ENCODE results near the gene SLC39A3. TPM values are rescaled to one million over a fixed set of nuclear protein-coding genes. Genes with fewer than 3 reads are reported as not detected.

Gene SLC39A3
- total RNA-seq, 5 donors from 2014 or later (not counting 1 experiment from before 2014, with no cell fraction given), result 13.2 to 24.5 (median 19.6) TPM

GRCh38 chr19:2711172-2711874, 28.5 kb downstream of the SLC39A3 start:
- CTCF ChIA-PET, result no interaction called here
- Histone ChIP-seq H3K4me1 (ENCODE audit: control insufficient read depth in 1 of 2, extremely low read depth in 1 of 2, insufficient read depth in 2 of 2, low read length in 2 of 2) (peaks cover 4 to 13% of the 10 kb centered on the region in 2 experiments), H3K36me3 (ENCODE audit: control insufficient read depth in 2 of 2, extremely low read depth in 1 of 2, insufficient read depth in 1 of 2, low read length in 1 of 2) (peaks cover 0 to 4% of the 10 kb centered on the region in 2 donors), H3K4me3 (ENCODE audit: control insufficient read depth in 1 of 2, extremely low read depth in 1 of 2, low read length in 1 of 2) (no peak overlapping the region), H3K27me3 (replicated peaks in 1 of 2; ENCODE audit: control insufficient read depth in 2 of 2, extremely low read depth in 1 of 2, insufficient read depth in 2 of 2, low read length in 1 of 2) (peaks cover 0 to 33% of the 10 kb centered on the region in 2 experiments), H3K9me3 (no peaks in the 10 kb centered on the region), H3K27ac (ENCODE audit: low read length) (no peak overlapping the region)
- no peak for ATAC-seq (replicated peaks in 1 of 4)
- H3K4me1 Mint-ChIP-seq, result peaks cover 9 to 18% (median 17%) of the 10 kb centered on the region in 3 donors
- H3K27me3 Mint-ChIP-seq, result peaks cover 0 to 14% of the 10 kb centered on the region in 2 donors
- DNase-seq, result no peak
- peak overlapping the region in 1 of 2 donors; percentile 52 for H3K27ac Mint-ChIP-seq
- H3K36me3 Mint-ChIP-seq, result peaks cover 6% of the 10 kb centered on the region
- peaks cover 2 to 11% (median 3%) of the 10 kb centered on the region in 3 donors for H3K9me3 Mint-ChIP-seq
- POLR2A ChIA-PET, result no interaction called here
- H3K4me3 Mint-ChIP-seq, result peak overlapping the region in 1 of 3 donors; percentile 19
- WGBS (ENCODE audit: insufficient coverage), result 75% methylated on average over 16 of the region's 17 CpGs

- Histone ChIP-seq H3K4me3 (ENCODE audit: control insufficient read depth in 1 of 2, extremely low read depth in 1 of 2, low read length in 1 of 2) (no peak overlapping the region), H3K27ac (ENCODE audit: low read length) (no peak overlapping the region), H3K9me3 (no peaks in the 10 kb centered on the region), H3K27me3 (replicated peaks in 1 of 2; ENCODE audit: control insufficient read depth in 2 of 2, extremely low read depth in 1 of 2, insufficient read depth in 2 of 2, low read length in 1 of 2) (peaks cover 0 to 12% of the 10 kb centered on the region in 2 experiments), H3K4me1 (ENCODE audit: control insufficient read depth in 1 of 2, extremely low read depth in 1 of 2, insufficient read depth in 2 of 2, low read length in 2 of 2) (peaks cover 6 to 29% of the 10 kb centered on the region in 2 experiments), H3K36me3 (ENCODE audit: control insufficient read depth in 2 of 2, extremely low read depth in 1 of 2, insufficient read depth in 1 of 2, low read length in 1 of 2) (no peaks in the 10 kb centered on the region)
- CTCF ChIA-PET, result no interaction called here
- Mint-ChIP-seq H3K27ac (no peak overlapping the region), H3K36me3 (no peaks in the 10 kb centered on the region), H3K4me1 (peaks cover 14 to 22% (median 17%) of the 10 kb centered on the region in 3 donors), H3K27me3 (peaks cover 0 to 2% of the 10 kb centered on the region in 2 donors), H3K9me3 (no peaks in the 10 kb centered on the region), H3K4me3 (no peak overlapping the region)
- no peak for ATAC-seq (replicated peaks in 1 of 4)
- POLR2A ChIA-PET, result no interaction called here
- 100% methylated on average over 2 of the region's 5 CpGs for WGBS (ENCODE audit: insufficient coverage)
- DNase-seq, result no peak
These were observed 33.6 kb downstream of the SLC39A3 start for GRCh38 chr19:2706251-2706650.

DNA sequence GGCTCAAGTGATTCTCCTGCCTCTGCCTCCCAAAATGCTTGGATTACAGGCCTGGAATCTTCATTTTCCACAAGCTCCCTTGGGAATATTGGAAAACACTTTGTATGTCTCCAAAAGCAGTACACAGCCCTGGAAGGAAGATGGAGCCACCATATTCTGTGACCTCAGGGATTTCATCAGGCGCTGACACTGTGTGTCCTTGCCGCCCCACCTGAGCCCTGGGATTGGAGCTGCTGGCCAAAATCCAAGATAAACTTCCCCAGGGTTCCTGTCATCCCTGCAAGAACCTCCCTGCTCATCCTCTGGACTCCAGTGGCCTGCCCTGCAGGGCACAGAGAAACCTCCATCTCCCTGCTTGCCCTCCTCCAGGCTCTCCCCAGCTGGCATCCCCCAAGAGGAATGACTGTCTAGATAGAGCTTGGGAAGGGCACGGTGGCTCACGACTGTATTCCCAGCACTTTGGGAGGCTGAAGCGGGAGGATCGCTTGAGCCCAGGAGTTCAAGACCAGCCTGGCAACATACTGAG, 36.1 kb downstream of the SLC39A3 start:
- H3K4me3 ChIP-seq (ENCODE audit: control insufficient read depth in 1 of 2, extremely low read depth in 1 of 2, low read length in 1 of 2), result no peak overlapping the region
- H3K27ac Mint-ChIP-seq, result no peak overlapping the region
- H3K27ac ChIP-seq (ENCODE audit: low read length), result no peak overlapping the region
- no peaks in the 10 kb centered on the region for H3K36me3 Mint-ChIP-seq
- POLR2A ChIA-PET, result interaction anchor here in 1 of 2 donors (0.6 kb wide), 1 partner anchor 461 kb away, joined by 3 read pairs; no protein-coding TSS in a partner anchor
- no peaks in the 10 kb centered on the region for H3K9me3 ChIP-seq
- no peak for DNase-seq
- H3K9me3 Mint-ChIP-seq, result no peaks in the 10 kb centered on the region
- no peak for ATAC-seq (replicated peaks in 1 of 4)
- H3K4me3 Mint-ChIP-seq, result peak overlapping the region in 1 of 3 donors; percentile 78
- CTCF ChIA-PET, result no interaction called here
- H3K36me3 ChIP-seq (ENCODE audit: control insufficient read depth in 2 of 2, extremely low read depth in 1 of 2, insufficient read depth in 1 of 2, low read length in 1 of 2), result no peaks in the 10 kb centered on the region
- WGBS (ENCODE audit: insufficient coverage), result 90% methylated on average over 2 of the region's 6 CpGs
- peaks cover 3 to 26% of the 10 kb centered on the region in 2 experiments for H3K4me1 ChIP-seq (ENCODE audit: control insufficient read depth in 1 of 2, extremely low read depth in 1 of 2, insufficient read depth in 2 of 2, low read length in 2 of 2)
- no peaks in the 10 kb centered on the region for H3K27me3 Mint-ChIP-seq
- peaks cover 27 to 31% (median 31%) of the 10 kb centered on the region in 3 donors for H3K4me1 Mint-ChIP-seq
- peaks cover 0 to 3% of the 10 kb centered on the region in 2 experiments for H3K27me3 ChIP-seq (replicated peaks in 1 of 2; ENCODE audit: control insufficient read depth in 2 of 2, extremely low read depth in 1 of 2, insufficient read depth in 2 of 2, low read length in 1 of 2)

- ChIA-PET POLR2A (no interaction called here), CTCF (no interaction called here)
- Histone ChIP-seq H3K27ac (ENCODE audit: low read length) (no peak overlapping the region), H3K36me3 (ENCODE audit: control insufficient read depth in 2 of 2, extremely low read depth in 1 of 2, insufficient read depth in 1 of 2, low read length in 1 of 2) (no peaks in the 10 kb centered on the region), H3K4me3 (ENCODE audit: control insufficient read depth in 1 of 2, extremely low read depth in 1 of 2, low read length in 1 of 2) (peak overlapping the region in 1 of 2 donors; percentile 39), H3K27me3 (replicated peaks in 1 of 2; ENCODE audit: control insufficient read depth in 2 of 2, extremely low read depth in 1 of 2, insufficient read depth in 2 of 2, low read length in 1 of 2) (peaks cover 0 to 3% of the 10 kb centered on the region in 2 experiments), H3K4me1 (ENCODE audit: control insufficient read depth in 1 of 2, extremely low read depth in 1 of 2, insufficient read depth in 2 of 2, low read length in 2 of 2) (peaks cover 6 to 26% of the 10 kb centered on the region in 2 experiments), H3K9me3 (no peaks in the 10 kb centered on the region)
- Mint-ChIP-seq H3K9me3 (no peaks in the 10 kb centered on the region), H3K27ac (peak overlapping the region in 1 of 2 donors; percentile 82), H3K36me3 (no peaks in the 10 kb centered on the region), H3K27me3 (no peaks in the 10 kb centered on the region), H3K4me1 (peaks cover 31 to 36% (median 35%) of the 10 kb centered on the region in 3 donors), H3K4me3 (peak overlapping the region; percentile 62 to 78 (median 75))
- ATAC-seq (replicated peaks in 1 of 4) (no peak), DNase-seq (no peak)
- 86% methylated on average over 4 of the region's 5 CpGs for WGBS (ENCODE audit: insufficient coverage)
These were observed 36.8 kb downstream of the SLC39A3 start for GRCh38 chr19:2703077-2703437.

DNA sequence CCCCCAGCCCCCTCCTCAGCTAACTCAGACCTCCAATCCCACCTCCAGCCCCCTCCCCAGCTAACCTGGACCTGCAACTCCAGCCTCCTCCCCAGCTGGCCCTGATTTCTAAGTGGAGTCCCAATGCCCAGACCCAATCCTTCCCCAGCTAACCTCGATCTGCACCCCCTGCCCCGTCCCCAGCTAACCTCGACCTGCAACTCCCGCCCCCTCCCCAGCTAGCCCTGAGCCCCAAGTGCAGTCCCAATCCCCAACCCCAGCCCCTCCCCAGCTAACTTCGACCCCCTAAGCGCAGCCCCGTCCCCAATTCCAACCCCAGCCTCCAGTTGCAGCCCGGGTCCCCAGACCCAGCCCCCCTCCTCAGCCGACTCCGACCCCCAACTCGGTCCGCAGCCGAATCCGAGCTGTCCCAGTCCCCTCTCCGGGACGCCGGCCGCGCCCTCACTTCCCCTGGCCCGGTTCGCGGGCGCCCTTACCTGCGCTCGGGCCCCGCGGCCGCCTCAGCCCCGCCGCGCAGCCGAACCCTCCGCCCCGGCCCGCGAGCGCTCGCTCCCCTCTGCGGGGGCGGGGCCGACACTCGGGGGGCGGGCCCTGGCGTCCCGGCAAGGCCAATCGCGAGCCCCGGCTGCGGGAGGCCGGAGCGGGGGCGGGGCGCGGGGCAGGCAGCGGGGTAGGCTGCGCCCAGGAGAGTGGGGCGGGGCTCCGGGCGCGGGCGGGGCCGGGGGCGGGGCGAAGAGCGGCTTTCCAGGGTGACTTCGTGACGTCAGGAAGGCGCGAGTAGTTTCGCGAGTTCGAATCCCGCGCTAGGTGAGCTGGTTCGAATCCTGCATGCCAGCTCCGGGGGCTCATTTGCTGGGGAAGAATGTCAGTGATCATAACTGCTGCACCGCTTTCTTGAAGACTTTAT, 37.4 kb downstream of the SLC39A3 start, which contains the start of gene GNG7:
TSS of gene GNG7 (minus strand) at position 525 of the 907 bp plus-strand sequence. CDS start 182,006 bp downstream, outside the sequence.
- Histone ChIP-seq H3K27ac (ENCODE audit: low read length) (no peak within 1 kb of the TSS), H3K27me3 (replicated peaks in 1 of 2; ENCODE audit: control insufficient read depth in 2 of 2, extremely low read depth in 1 of 2, insufficient read depth in 2 of 2, low read length in 1 of 2) (peaks cover 0 to 3% of the 10 kb centered on the region in 2 experiments), H3K9me3 (no peaks in the 10 kb centered on the region), H3K36me3 (ENCODE audit: control insufficient read depth in 2 of 2, extremely low read depth in 1 of 2, insufficient read depth in 1 of 2, low read length in 1 of 2) (no peaks in the 10 kb centered on the region), H3K4me3 (ENCODE audit: control insufficient read depth in 1 of 2, extremely low read depth in 1 of 2, low read length in 1 of 2) (peak within 1 kb of the TSS; percentile 6 to 45), H3K4me1 (ENCODE audit: control insufficient read depth in 1 of 2, extremely low read depth in 1 of 2, insufficient read depth in 2 of 2, low read length in 2 of 2) (peaks cover 6 to 26% of the 10 kb centered on the region in 2 experiments)
- no peaks in the 10 kb centered on the region for H3K36me3 Mint-ChIP-seq
- peak within 1 kb of the TSS; percentile 67 to 78 (median 75) for H3K4me3 Mint-ChIP-seq
- 4% methylated on average over 56 of the region's 77 CpGs for WGBS (ENCODE audit: insufficient coverage)
- peaks cover 31 to 36% (median 35%) of the 10 kb centered on the region in 3 donors for H3K4me1 Mint-ChIP-seq
- H3K27me3 Mint-ChIP-seq, result no peaks in the 10 kb centered on the region
- CTCF ChIA-PET, result interaction anchor here in 1 of 2 donors (0.6 kb wide), 1 partner anchor 505 kb away, joined by 4 read pairs; no protein-coding TSS in a partner anchor
- H3K27ac Mint-ChIP-seq, result peak within 1 kb of the TSS in 1 of 2 donors; percentile 82
- POLR2A ChIA-PET, result no interaction called here
- peak; percentile 86 to 99 (median 93) for DNase-seq
- peak; percentile 99 to 100 (median 100) for ATAC-seq (replicated peaks in 1 of 4)
- H3K9me3 Mint-ChIP-seq, result no peaks in the 10 kb centered on the region

Data from T-cell (primary cell).